RPMI8226 (cell line): ENCODE results near the gene SMIM10L2A.
"Not testable (repeated sequence)": the region's sequence is repeated elsewhere in the genome, so short reads cannot be mapped to it uniquely, and the experiment has no call there.

Experiments
- DNase-seq: peaks from one replicate; pipeline ENCODE4 v3.0.0-alpha.2; 2015

SMIM10L2A gene

GRCh38 chrX:135421932-135422809 is at the start of gene SMIM10L2A:
TSS of gene SMIM10L2A (plus strand) at chrX:135421944. CDS start at chrX:135422132, 188 bp downstream.
- no peak for DNase-seq

DNA sequence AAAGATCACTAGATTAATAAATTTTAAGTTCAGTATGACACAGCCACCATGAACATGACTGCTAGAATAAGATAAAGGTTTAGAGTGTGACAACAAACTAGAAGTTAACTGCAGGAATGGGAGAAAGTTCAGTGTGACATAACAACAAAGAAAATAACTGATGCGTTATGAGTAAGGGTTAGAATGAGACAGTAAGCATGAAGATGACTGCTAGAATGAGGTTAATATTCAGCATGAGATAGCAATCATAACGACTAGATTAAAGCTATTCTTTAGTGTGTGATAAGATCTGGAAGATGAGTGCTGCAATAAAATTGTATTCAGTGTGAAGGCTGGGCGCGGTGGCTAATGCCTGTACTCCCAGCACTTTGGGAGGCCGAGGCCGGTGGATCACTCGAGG is 48.4 kb upstream of the SMIM10L2A start:
- DNase-seq = no peak

DNA sequence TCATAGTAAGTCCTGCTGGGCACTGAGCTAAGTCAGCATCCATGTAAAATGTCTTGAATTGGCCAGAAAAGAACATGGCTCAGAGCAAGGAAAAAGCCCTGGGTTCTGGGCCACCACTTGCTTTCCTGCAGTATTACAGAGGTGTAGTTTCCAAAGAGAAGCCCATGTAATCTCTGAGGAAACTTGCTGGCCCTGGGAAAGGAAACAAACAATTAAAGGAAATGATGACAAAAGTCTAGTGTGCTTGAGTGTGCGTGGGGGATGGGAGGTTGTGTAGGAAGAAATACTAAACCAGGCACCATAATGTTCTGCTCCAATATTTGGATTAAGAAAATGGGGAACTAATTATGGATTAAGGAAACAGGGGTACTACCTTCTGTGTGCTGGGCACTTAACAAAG is 39.5 kb upstream of the SMIM10L2A start:
- no peak for DNase-seq

- no peak for DNase-seq
Measured at GRCh38 chrX:135383249-135383648, 38.5 kb upstream of the SMIM10L2A start.

GRCh38 chrX:135384161-135384836 is 37.4 kb upstream of the SMIM10L2A start:
- DNase-seq = no peak

GRCh38 chrX:135388841-135389240 is 32.9 kb upstream of the SMIM10L2A start:
- DNase-seq = no peak

DNA sequence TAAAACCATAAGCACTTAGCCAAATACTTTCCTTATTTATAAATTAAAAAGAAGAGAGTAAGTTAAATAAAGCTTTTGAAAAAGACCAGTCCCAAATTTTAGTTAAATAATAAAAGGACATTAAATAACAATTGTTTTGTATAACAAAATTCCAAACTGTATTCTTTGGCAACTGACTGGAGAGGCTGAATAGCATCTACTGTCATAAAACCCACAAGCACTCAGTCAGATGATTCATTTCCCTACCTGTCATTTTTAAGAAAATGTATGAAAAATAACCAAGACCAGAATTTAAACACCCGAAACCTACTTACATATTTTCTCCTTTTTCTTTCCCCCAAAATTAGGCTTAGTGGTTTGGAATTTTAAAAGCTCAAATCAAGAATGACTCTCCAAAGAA is 32.5 kb upstream of the SMIM10L2A start:
- DNase-seq = no peak

DNA sequence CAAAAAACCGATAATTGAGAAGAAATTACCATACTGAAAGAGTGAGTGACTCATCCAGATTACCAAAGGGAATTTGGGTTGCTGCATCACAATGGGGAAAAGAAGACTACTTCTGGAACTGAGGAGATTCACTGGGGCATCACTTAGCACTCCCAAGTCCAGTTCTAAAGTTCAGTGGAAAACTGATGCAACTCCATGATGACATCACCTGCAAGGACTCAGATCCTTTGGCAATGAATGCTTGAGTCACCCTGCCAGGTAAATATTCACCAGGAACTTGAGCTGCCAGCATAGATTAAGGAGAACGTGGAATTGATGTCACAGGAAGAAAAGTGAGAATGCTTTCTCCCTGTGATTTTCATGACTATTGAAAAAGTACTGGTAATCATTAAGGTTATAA is 32.0 kb upstream of the SMIM10L2A start:
- no peak for DNase-seq

- no peak for DNase-seq
Measured at GRCh38 chrX:135391734-135392133, 30.0 kb upstream of the SMIM10L2A start.

DNA sequence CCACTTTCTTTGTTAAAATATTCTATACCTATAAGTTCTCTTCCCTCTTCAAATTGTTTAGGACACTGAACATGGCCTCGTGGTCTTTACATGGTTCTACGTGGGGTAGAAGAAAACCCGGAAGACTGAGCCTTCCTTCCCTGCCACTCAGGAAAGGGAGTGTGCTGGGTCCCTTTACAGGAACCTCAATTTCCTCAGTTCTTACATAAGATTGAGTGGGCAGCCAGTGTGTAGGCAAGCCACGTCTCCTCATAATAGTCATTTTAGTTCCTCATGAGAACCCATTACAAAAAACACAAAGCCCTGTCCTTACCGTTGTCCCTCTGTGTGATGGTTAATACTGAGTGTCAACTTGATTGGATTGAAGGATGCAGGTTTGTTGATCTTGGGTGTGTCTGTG is 28.7 kb upstream of the SMIM10L2A start:
- no peak for DNase-seq

DNA sequence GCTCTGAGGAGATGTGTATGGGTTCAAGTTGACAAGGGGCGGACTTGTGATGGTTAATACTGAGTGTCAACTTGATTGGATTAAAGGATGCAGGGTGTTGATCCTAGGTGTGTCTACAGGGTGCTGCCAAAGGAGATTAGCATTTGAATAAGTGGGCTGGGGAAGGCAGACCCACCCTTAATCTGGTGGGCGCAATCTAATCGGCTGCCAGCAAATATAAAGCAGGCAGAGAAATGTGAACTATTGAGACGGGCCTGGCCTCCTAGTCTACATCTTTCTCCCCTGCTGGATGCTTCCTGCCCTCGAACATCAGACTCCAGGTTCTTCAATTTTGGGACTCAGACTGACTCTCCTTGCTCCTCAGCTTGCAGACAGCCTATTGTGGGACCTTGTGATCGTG is 26.7 kb upstream of the SMIM10L2A start:
- DNase-seq = no peak

DNA sequence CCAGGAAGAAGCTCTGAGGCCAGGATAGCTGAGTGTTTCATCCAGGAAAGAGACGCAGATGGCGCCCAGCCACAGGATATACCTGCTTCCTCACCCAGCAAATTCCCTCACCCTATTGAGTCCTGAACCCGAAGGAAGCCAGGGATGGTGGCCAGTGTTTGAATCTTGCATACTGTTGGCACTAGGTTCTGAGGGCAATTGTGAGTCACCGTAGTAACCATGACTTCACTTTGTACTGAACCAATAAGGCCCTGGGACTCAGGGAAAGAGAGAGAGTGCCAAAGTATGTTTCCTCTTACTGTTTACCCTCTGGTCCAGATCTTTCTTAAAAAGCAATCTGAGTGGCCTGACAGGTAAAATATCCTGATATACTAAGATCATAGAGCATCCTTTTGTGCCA is 25.6 kb upstream of the SMIM10L2A start:
- no peak for DNase-seq

DNA sequence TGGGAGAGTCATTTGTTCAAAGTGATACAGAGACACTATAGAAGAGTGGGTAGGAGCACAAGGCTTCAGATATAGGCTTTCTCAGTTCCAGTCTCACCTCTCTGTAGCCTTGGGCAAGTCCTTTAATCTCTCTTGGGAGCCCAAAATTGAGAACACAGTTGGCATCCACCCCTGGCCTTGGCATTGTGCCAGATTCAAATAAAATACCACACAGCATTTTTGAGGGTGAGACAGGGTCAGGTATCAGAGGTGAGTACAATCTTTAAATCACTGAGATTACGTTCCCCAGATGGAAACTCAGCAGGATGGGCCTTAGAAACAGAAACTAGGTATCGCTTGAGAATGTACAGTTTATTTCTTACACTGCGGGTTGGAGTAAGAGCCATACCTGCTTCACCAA is 25.2 kb upstream of the SMIM10L2A start:
- DNase-seq = peak; percentile 35

GRCh38 chrX:135397652-135398051 is 24.1 kb upstream of the SMIM10L2A start:
- DNase-seq = no peak

DNA sequence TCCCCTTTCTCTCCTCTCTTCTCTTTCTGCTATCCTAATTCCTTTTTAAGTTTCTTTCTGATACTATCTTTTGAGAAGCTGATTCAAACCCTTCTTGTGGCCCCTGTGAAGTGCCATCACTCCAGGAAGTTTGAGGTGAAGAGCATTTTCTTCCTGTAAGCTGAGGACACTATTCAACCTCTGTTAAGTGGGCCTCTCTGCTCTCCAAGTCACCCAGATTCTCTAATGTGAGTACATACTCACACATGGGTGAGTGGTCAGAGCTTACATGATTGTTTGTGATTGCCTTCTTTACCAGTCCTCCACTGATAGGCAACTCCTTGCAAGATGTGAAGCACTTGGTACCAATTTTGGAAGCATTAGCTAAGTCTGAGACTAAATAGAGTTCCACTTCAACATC is 18.4 kb upstream of the SMIM10L2A start:
- no peak for DNase-seq

DNA sequence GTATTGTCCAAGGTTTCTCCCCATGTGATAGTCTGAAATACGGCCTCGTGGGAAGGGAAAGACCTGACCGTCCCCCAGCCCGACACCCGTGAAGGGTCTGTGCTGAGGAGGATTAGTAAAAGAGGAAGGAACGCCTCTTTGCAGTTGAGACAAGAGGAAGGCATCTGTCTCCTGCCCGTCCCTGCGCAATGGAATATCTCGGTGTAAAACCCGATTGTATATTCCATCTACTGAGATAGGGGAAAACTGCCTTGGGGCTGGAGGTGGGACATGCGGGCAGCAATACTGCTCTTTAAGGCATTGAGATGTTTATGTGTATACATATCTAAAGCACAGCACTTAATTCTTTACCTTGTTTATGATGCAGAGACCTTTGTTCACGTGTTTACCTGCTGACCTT is 15.3 kb upstream of the SMIM10L2A start:
- DNase-seq = not testable (repeated sequence)

- no peak for DNase-seq
Measured at GRCh38 chrX:135408794-135409193, 12.9 kb upstream of the SMIM10L2A start.

GRCh38 chrX:135410861-135411627 is 10.7 kb upstream of the SMIM10L2A start:
- no peak for DNase-seq

DNA sequence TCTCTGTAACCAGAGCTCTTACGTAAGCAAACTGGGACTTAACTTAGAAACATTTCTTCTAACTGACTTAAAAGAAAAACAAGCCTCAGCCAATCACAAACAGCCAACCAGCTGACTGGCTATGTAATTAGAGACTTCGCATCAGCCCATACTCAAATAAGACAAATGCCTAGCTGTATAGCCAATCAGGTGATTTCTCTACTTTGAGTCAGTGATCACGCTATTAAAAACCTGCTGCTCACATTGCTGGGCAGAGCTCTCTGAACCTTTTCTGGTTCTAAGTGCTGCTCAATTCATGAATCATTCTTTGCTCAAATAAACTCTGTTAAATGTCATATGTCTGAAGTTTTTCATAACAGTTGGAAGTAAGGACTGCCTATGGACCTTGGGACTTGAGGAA is 9.9 kb upstream of the SMIM10L2A start:
- no peak for DNase-seq

DNA sequence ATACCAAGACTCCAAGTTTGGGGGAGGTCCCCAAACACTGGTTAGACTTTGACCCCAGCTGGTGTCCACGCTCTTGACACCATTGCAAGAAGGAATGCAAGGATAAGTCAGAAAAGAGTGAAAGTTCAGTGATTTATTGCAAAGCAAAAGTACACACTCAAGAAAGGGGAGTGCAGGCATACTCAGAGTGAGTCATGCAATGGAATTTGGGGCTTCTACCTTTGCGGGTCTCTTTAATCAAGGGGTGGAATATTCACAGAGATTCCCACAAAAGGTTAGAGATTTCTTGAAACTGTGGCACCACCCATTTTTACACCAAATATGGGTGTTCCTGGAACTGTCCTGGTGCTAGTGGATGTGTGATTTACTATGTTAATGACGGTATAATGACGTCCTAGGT is 5.2 kb upstream of the SMIM10L2A start:
- DNase-seq = no peak

DNA sequence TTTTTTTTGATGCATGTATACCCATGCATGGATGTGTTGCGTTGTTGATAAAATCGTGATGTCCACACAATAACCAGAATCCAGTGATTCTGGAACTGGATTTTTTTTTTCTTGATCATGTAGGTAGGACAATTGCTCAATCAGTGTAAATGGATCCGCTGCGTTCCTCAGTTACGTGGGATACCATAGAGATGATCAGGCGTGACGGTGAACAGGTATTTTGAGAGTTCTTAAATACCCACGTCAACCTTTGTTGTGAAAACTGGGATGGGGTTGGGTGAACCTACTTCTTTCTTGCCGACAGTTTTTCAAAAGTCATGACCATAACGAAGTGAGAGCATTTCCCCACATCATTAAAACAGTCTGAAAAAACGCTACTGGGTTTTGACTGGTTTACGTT is 913 bp upstream of the SMIM10L2A start:
- DNase-seq = no peak

DNA sequence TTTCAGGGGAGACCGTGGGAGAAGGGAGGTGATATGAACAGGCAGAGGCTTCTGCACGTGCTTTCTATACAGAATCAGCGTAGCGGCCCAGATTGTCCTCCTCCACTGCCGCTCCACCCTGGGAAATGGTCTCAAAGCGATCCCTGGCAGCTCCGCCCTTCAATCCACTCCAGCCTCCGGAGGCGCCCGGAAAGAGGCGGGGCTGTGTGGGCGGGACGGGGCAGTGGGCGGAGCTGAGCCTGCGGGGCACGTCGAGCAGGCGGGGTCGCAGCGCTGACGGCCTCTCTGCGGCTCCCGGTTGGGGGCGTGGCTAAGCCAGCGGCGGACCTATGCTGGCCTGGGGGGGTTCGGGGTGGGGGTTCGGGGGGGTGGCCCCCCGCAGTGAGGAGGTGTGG is 210 bp upstream of the SMIM10L2A start:
- peak; percentile 63 for DNase-seq

DNA sequence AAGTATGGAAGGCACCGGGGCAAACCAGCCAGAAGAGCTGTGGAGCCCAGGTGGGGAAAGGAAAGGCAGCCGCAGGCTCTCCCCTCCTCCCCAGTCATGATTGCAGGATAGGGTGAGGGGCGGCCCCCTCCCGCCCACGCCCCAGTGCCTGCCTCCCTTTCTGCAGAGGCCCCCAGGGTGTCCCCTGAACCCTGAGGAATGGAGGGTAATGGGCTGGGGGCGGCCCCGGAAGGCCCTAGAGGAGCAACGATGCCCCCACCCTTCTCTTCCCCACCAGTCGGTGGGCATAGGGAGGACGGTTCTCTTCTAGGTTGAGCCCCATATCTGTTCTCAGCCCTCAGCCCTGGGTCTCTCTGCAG is 1.0 kb downstream of the SMIM10L2A start:
- not testable (repeated sequence) for DNase-seq
